ENCODE data around the gene OR7G3.

Gene OR7G3

GRCh38 chr19:9148697-9149096, 21.9 kb upstream of the OR7G3 start:
- no peak overlapping the region for H3K27ac ChIP-seq (ENCODE audit: low read depth, low read length)
- H3K79me2 ChIP-seq (ENCODE audit: control insufficient read depth, low read length): peaks cover 100% of the 10 kb centered on the region
- H3K4me3 ChIP-seq (ENCODE audit: low read length): no peak overlapping the region
- peaks cover under 1% of the 10 kb centered on the region; the same call in 1 of the 2 replicates for H4K20me1 ChIP-seq (ENCODE audit: control insufficient read depth, insufficient read depth, low read depth, low read length)
- H3K4me1 ChIP-seq (ENCODE audit: control insufficient read depth, low read length): no peaks in the 10 kb centered on the region
- no peak overlapping the region for H3K4me2 ChIP-seq (ENCODE audit: low read length)
- TF ChIP-seq EZH2phosphoT487 (IDR thresholded peaks at IDR 0.05; ENCODE audit: borderline replicate concordance, low read length) (no peak), CTCF (IDR thresholded peaks at IDR 0.05; ENCODE audit: low read depth, low read length, poor library complexity, severe bottlenecking) (no peak)
- H3K27me3 ChIP-seq (ENCODE audit: control insufficient read depth, low read length): no peaks in the 10 kb centered on the region
- peaks cover 90% of the 10 kb centered on the region for H3K36me3 ChIP-seq (ENCODE audit: control insufficient read depth, low read length)
- H3F3A ChIP-seq (ENCODE audit: control insufficient read depth, insufficient read depth): no peaks in the 10 kb centered on the region
- peaks cover 51% of the 10 kb centered on the region; the same call in 1 of the 2 replicates for H3K9me3 ChIP-seq (ENCODE audit: control insufficient read depth, insufficient read depth, low read length)
- no peaks in the 10 kb centered on the region for H3K9me2 ChIP-seq (replicated peaks; ENCODE audit: control insufficient read depth, low read length)

GRCh38 chr19:9146882-9147281, 20.1 kb upstream of the OR7G3 start:
- Histone ChIP-seq H4K20me1 (ENCODE audit: control insufficient read depth, insufficient read depth, low read depth, low read length) (no peaks in the 10 kb centered on the region), H3K9me3 (ENCODE audit: control insufficient read depth, insufficient read depth, low read length) (peaks cover 56% of the 10 kb centered on the region), H3F3A (ENCODE audit: control insufficient read depth, insufficient read depth) (no peaks in the 10 kb centered on the region), H3K27ac (ENCODE audit: low read depth, low read length) (no peak overlapping the region), H3K9me2 (replicated peaks; ENCODE audit: control insufficient read depth, low read length) (no peaks in the 10 kb centered on the region), H3K27me3 (ENCODE audit: control insufficient read depth, low read length) (no peaks in the 10 kb centered on the region), H3K4me3 (ENCODE audit: low read length) (no peak overlapping the region), H3K4me2 (ENCODE audit: low read length) (no peak overlapping the region), H3K36me3 (ENCODE audit: control insufficient read depth, low read length) (peaks cover 90% of the 10 kb centered on the region), H3K4me1 (ENCODE audit: control insufficient read depth, low read length) (peaks cover 5% of the 10 kb centered on the region; the same call in 1 of the 2 replicates), H3K79me2 (ENCODE audit: control insufficient read depth, low read length) (peaks cover 100% of the 10 kb centered on the region)
- TF ChIP-seq CTCF (IDR thresholded peaks at IDR 0.05; ENCODE audit: low read depth, low read length, poor library complexity, severe bottlenecking) (no peak), EZH2phosphoT487 (IDR thresholded peaks at IDR 0.05; ENCODE audit: borderline replicate concordance, low read length) (no peak)

- Histone ChIP-seq H3K4me2 (ENCODE audit: low read length) (no peak overlapping the region), H3K4me1 (ENCODE audit: control insufficient read depth, low read length) (peaks cover 15% of the 10 kb centered on the region), H3K27ac (ENCODE audit: low read depth, low read length) (no peak overlapping the region), H3F3A (ENCODE audit: control insufficient read depth, insufficient read depth) (no peaks in the 10 kb centered on the region), H3K79me2 (ENCODE audit: control insufficient read depth, low read length) (peaks cover 98% of the 10 kb centered on the region), H3K27me3 (ENCODE audit: control insufficient read depth, low read length) (no peaks in the 10 kb centered on the region), H3K9me3 (ENCODE audit: control insufficient read depth, insufficient read depth, low read length) (peaks cover 49% of the 10 kb centered on the region), H3K36me3 (ENCODE audit: control insufficient read depth, low read length) (peaks cover 83% of the 10 kb centered on the region), H3K9me2 (replicated peaks; ENCODE audit: control insufficient read depth, low read length) (no peaks in the 10 kb centered on the region), H3K4me3 (ENCODE audit: low read length) (no peak overlapping the region), H4K20me1 (ENCODE audit: control insufficient read depth, insufficient read depth, low read depth, low read length) (no peaks in the 10 kb centered on the region)
- TF ChIP-seq EZH2phosphoT487 (IDR thresholded peaks at IDR 0.05; ENCODE audit: borderline replicate concordance, low read length): no peak
- no peak for TF ChIP-seq CTCF (IDR thresholded peaks at IDR 0.05; ENCODE audit: low read depth, low read length, poor library complexity, severe bottlenecking)
Measured at GRCh38 chr19:9144920-9145319, 18.2 kb upstream of the OR7G3 start.
